NCI-H1105 treated with DMSO at 0.1 percent for 48 hours (cell line): ENCODE results near the gene NRXN3.
A peak's percentile ranks its signal among the peaks of the same experiment; 100 is the strongest.
"Not testable (repeated sequence)": the region's sequence is repeated elsewhere in the genome, so short reads cannot be mapped to it uniquely, and the experiment has no call there.

ENCODE experiments used
- DNase-seq: peaks from one replicate; lab custom pipeline; 2025; lab: John Stamatoyannopoulos, UW

NRXN3 gene

DNA sequence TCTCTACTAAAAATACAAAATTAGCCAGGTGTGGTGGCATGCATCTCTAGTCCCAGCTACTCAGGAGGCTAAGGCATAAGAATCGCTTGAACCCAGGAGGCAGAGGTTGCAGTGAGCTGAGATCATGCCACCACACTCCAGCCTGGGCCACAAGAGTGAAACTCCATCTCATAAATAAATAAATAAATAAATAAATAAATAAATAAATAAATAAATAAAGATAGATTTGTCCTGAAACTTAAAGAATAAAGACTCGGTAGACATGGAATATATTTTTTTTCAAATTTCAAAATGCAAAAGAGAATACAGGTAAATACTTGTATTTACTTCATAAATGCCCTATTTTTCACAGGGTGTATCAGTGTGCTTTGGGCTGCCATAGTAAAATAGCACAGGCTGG, 317.4 kb downstream of the NRXN3 start:
- not testable (repeated sequence) for DNase-seq

DNA sequence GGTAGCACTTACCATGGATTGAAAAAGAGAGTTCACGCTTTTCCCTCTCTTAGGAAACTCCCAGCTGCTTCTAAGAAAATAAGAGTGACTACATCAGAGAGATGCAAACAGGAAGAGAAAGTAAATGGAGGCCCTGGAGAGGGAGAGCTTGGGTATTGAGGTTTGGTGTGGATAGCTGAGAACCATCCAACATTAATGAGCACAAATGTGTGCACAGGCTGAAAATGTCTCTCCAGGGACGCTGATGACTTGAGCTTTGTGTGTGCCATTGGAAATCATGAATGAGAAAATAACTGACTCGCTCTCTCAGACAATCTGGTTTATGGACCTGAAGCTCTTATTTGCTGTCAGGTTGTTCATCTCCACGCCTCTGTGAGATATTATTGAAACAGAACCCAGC, 318.8 kb downstream of the NRXN3 start:
- DNase-seq, result no peak

GRCh38 chr14:78491048-78491447, 320.9 kb downstream of the NRXN3 start:
- no peak for DNase-seq

DNA sequence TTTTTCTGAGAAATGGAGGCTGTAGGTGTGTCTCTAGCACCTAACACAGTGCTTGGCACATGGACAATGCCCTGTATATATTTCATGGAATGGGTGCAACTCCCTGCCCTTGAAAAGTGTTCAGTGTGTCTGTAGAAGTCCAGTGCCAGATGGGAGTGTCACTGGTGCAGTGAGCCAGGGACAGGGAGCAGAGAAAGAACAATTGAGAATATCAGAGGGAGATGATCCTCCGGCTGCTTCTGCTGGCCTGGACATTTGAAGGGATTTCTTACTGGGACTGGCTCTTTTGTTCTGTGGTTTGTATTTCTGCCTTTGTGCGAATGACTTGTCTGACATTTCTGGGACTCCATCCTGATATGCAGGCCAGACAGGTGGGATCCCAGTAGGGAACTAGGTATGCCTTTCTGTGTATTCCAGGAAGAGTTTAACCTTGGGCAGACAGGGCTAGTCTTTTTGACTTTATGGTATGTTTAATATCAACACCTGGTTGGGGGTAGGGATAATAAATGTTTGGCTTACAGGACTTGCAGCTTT, 328.0 kb downstream of the NRXN3 start:
- DNase-seq, result no peak

DNA sequence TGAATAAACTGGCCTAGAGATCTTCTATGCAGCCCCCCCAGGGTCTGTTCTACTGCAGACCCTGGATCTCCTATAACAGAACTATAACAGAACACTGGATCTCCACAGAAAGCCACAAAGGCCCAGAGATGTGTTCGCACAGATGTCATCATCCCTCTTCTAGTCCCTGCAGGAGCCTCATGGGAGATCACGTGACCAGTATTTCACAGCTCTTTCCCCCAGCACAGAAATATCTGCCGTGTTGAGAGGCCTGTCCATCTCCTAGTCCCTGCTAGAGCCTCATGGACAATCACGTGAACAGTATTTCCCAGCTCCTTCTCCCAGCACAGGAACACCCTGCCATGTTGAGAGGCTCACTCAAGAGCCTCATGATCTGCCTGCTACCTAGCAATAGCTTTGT, 331.7 kb downstream of the NRXN3 start:
- DNase-seq, result no peak

DNA sequence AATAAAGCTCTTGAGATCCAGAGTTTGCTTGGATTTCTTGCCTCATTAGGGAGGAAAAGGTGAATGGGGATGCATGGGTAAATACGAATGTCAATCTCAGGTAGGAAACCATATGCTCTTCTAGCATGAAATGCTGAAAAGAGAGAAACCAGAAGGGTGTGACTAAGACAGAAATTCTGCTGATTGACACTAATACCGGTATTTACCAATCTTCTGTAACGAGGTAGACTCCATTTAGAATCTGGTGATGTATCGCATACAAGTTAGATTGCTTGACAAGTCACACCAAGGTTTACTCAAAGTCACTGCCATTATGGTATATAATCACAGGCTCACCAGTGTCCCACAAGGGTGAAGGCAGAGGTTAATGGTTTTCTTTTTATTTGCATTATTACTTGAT, 337.9 kb downstream of the NRXN3 start:
- no peak for DNase-seq

DNA sequence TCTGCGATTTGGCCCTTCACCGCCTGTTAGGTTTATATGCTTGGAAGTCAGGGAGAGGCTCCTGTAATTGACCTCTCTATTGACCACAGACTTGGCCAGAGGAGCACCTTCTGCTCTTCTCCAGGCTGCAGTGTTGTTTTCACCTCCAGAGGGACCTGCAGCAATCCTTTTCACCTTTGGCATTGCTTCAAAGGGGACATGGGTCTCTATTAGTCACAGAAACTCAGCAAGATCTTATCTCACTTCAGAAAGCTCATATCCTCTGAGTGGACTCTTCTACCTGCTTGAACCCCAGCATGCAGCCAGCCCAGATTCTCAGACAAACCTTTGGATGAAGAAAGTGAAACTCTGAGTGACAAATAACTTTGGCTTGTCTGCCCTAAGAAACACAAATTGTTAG, 339.3 kb downstream of the NRXN3 start:
- DNase-seq, result no peak

- DNase-seq, result no peak
Measured at GRCh38 chr14:78512021-78512420, 341.8 kb downstream of the NRXN3 start.

- DNase-seq, result no peak
Measured at GRCh38 chr14:78519863-78520262, 349.7 kb downstream of the NRXN3 start.

- no peak for DNase-seq
Measured at GRCh38 chr14:78524196-78524595, 354.0 kb downstream of the NRXN3 start.

DNA sequence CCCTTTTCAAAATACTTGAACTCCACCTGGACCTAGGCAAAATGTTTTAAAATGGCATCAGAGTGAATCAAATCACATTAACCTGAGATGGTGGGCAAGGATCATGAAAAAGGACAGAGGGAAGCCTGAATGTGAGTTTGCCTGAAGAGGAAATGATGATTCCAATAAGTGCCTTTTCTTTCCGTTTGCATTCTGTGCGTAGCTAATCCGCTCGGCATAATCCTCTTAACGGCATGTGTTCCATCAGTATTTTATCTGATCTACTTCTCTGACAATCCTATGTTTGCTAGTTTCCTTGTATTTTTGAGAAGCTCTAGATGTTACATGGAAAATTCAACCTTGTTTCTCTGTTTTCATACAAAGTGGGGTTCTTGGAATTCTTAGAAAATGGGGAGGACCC, 354.6 kb downstream of the NRXN3 start:
- DNase-seq, result no peak

DNA sequence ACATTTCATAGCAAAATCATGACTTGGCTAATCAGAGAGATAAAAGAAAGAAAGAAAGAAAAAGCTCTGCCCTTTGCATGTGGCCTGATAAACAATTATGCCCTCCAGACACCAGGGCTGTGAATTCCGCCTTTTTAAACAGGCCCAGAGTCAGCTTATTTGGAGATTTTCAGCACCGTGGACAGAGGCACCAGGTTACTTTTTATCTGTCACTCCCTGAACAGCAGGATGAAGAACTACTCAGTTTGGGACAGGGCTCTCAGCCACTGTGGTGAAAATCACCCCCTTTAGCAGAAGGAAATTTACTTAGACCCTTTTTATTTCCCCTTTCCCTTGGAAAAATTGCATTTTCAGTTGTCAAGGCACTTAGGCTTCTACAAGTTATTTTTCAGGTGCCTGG, 359.9 kb downstream of the NRXN3 start:
- no peak for DNase-seq

- DNase-seq, result no peak
Measured at GRCh38 chr14:78534141-78534540, 364.0 kb downstream of the NRXN3 start.

DNA sequence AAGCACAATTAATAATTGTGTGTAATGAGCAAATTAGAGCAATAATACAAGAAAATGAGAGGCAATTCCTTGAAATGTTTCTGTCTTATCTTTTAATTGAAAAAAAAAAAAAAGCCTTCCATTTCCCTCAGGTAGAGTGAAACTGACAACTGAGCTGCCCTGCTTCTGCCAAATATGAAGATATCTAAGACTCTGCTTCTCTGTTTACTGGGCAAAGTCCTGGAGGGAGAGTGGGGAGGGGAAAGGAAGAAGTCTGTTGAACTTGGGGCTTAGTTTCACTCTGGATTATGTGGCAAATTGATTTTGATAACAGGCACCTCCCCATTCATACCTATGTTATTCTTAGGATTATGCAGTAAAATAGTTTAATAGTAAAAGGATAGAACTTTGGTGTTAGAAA, 364.9 kb downstream of the NRXN3 start:
- no peak for DNase-seq

GRCh38 chr14:78541788-78542187, 371.6 kb downstream of the NRXN3 start:
- not testable (repeated sequence) for DNase-seq

DNA sequence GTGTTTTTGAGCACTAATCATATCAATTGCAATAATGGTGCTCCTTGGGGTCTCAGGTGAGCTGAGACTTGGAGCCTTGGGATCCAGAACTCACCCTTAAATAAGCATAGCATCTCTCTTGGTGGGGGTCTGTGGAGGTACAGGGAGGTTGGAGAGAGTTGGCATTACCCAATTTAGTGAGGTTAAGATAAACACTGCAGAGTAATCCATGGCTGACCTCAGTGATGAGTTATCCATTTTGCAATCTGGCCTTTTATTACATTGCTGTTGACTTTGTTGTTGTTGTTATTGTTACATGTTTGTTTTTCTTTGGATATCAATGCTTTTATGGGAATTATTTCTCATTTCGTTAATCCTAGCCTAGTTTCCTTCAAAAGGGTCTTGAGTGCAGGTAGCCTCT, 373.3 kb downstream of the NRXN3 start:
- no peak for DNase-seq

DNA sequence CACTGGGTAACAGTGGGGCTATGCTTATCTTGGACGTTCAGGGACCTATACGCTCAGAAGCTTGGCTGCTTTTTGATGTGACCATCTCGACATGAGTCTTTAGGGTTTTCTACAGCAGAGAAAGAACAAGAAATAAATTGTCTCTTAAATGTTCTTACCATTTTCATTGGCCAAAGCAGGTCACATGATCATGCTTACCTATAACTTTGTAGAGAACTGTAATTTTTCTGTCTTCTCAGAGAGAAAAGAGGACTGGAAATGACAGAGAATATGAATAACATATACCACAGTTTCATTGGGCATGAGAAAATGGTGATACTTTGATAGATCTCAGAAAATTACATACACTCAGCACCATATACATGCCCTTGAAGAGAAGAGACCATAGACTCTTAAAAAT, 390.9 kb downstream of the NRXN3 start:
- DNase-seq, result no peak

DNA sequence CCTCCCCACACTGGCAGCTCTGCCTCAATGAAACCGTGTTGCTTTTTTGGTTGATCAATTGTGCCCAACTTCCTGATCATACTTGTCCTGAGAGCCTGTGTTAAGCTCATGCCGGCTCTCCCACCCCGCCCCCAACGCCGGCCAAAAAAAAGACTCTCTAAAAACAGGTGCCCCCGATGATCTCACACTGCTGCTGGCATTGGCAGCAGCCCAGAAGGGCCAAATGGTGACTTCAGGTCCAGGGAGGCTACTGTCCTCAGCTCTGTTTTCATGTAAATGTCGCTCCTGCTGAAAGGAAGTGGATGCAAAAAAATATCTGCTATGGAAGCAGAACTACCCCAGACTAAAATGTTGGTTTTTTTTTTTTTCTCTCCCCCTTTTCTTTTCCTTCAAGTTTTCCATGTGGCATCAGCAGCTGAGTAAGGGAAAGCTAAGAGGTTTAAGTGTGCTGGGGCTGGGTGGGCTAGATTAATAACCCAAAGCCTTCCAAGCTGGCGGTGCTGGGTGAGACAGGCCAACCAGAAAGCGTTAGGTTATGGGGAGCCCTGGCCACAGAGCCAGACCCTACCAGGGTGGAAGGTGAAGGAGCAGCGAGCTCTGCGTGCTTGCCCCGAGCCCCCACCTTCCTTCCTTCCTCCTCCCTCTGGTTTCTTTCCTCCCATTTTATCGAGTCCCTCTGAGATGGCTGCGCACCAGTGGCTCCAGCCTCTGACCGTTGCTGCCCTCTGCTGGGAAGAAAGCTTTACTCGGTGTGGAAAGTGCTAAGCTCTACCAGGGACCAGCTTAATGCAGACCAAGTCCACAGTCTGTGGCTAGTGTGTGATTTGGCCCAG, 396.1 kb downstream of the NRXN3 start:
- DNase-seq, result peak; percentile 90

- DNase-seq, result no peak
Measured at GRCh38 chr14:78566859-78567172, 396.6 kb downstream of the NRXN3 start.

DNA sequence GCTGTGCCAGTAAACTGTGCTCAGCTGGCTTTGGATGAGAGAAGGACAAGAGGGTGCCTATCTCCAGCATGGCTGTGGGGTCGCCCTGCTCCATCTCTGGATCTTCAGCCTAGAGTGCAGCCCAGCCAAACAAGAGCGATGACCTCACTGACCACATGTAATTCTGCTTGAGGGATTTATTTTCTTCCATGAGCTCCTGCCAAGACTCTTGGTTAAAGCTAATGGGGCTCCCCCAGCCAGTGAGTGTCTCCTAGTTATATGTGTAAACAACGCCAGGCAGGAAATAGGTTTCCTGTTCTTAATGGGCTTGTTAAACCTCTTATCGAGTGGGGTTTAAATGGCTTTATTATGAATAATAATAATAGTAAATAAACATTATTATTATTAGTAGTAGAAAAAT, 397.2 kb downstream of the NRXN3 start:
- DNase-seq, result peak; percentile 42

- not testable (repeated sequence) for DNase-seq
Measured at GRCh38 chr14:78573736-78574135, 403.6 kb downstream of the NRXN3 start.

GRCh38 chr14:78576437-78577166, 406.4 kb downstream of the NRXN3 start:
- DNase-seq, result no peak

- DNase-seq, result no peak
Measured at GRCh38 chr14:78581229-78581628, 411.1 kb downstream of the NRXN3 start.
